NK-92 treated with Interleukin-12 subunit alpha and Interleukin-12 subunit beta, amount 100 ng/mL, for 24 hours (cell line): ENCODE data around the gene GH2.

Experiments
- DNase-seq: peaks from one replicate; lab custom pipeline; 2025; lab: John Stamatoyannopoulos, UW

Gene GH2

GRCh38 chr17:63840591-63841349 is 41.0 kb downstream of the GH2 start:
- DNase-seq, result no peak

DNA sequence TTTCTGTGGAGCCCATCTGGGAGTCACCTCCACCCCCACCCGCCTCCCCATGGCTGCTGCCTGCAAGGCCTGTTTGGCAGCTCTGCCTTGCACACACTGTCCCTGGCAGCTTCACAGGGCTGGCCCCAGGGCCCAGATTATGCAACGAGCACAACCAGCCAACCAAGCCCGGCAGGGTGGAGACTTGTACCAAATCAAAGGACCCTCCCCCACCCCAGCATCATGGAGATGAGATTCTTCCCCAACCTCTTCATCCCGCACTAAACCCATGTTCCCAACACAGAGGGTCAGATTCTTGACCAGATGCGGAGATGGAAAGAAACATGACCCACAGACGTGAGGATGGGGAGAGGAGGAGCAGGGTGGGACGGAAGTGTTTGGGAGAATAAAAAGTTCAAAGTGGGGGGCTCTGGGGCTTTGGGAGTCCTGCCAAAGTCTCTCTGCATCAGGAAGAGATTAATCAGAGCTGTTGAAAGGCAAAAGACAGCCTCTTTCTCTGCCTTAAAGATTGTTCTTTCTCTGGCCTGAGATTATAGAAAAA is 43.0 kb downstream of the GH2 start:
- no peak for DNase-seq

- no peak for DNase-seq
These were observed 43.7 kb downstream of the GH2 start for GRCh38 chr17:63837962-63838600.

GRCh38 chr17:63837480-63837879 is 44.3 kb downstream of the GH2 start:
- no peak for DNase-seq

DNA sequence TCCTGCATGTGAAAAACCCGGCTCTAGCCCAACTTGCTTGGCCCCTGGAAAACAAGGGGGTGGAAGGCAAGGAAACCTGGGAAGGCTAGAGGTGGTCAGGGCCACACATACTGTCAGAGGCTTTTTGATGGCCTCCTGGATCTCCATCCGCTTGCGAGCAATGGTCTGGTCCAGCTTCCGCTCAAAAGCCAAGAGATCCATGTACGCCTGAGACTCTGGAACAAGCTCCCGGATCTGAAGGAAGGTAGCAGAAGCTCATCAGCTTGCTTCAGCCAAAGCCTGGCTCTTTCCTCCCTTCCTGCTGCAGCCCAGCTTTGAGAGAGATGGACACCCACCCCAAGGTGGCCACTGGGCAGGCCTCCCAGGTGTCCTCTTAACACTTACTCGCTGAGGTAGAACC is 44.9 kb downstream of the GH2 start:
- no peak for DNase-seq

DNA sequence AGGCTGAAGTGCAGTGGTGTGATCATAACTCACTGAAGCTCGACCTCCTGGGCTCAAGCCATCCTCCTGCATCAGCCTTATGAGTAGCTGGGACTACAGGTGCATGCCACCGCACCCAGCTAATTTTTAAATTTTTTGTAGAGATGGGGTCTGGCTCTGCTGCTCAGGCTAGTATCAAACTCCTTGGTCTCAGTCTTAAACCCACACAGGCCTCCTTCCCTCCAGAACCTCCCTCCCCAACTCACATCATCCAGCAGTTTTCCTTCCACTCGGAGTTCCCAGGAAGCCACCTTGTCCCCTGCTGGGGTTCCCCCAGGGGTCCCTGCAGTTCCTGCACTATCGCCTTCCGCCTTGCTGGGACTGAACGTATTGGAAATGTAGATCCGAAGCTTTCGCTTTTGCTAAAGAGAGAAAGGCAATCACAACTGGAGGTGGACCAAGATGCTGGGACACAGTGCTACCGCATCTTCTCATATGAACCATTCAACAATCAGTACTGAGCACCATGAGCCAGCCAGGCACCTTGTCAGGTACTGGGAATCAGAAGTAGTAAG is 46.5 kb downstream of the GH2 start:
- no peak for DNase-seq

DNA sequence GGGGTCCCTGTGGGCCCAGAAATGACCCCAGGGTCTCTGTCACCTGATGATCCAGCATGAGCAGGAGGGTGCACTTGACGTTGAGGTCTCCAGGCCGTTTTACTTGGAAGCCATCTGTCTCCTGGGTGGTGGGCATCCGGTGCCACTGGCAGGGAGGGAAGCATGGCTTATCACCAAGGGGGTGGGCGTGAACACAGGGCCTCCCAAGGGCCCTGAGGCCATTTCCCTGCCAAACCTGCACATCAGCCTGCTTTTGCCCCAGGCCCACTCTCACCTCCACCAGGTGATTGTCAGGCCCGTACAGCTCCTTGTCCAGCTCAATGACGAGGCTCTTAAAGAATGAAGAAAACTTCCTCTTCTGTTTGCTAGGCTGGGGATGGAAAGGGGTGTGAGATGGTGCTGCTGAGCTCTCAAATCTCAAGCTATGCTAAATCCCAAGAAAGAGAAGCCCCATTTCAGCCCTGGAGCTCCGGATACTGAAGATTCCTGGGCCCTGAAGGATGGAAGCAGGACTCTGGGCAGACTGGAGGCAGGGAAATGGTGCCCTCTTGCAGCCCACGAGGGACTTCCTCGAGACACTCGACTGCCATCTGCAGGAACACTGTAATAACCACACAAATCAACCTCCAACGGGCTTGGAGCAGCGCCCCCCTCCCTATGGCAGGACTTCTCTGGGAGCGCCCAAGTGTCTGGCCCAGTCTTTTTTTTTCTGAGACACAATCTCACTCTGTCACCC is 47.1 kb downstream of the GH2 start:
- no peak for DNase-seq

- DNase-seq, result no peak
These were observed 47.9 kb downstream of the GH2 start for GRCh38 chr17:63833741-63834373.

- no peak for DNase-seq
These were observed 48.6 kb downstream of the GH2 start for GRCh38 chr17:63833026-63833740.

DNA sequence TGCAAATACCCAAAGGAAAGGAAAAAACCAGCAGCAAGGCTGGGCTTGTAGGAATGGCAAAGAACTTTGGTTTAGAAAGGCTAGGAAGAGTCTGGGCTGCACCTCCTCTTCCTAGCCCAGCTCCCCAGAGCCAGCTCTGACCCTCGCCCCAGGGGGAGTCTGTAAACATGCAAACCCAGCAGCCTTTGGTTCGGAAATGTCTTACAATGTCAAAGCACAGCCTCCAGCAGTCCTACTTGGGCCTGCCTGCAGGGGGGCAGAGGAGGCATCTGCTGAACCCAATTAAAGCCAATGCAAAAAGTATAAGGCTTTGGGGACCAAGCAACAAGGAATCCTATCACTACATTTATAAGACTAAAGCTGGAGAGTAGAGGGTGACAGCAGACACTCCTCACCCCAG is 49.3 kb downstream of the GH2 start:
- no peak for DNase-seq

GRCh38 chr17:63832014-63832413 is 49.7 kb downstream of the GH2 start:
- DNase-seq, result no peak

DNA sequence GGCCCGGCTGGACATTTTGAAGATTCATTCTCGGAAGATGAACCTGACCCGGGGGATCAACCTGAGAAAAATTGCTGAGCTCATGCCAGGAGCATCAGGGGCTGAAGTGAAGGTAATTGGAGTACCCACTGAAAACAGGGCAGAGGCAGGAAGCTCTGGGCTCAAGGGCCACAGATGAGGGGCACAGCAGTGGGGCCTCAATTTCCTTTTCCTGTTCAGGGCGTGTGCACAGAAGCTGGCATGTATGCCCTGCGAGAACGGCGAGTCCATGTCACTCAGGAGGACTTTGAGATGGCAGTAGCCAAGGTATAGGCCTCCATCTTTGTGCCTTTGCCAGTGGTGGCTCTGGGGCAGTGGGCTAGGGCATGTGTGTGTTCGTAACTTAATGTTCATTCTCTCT is 50.2 kb downstream of the GH2 start:
- DNase-seq, result no peak

DNA sequence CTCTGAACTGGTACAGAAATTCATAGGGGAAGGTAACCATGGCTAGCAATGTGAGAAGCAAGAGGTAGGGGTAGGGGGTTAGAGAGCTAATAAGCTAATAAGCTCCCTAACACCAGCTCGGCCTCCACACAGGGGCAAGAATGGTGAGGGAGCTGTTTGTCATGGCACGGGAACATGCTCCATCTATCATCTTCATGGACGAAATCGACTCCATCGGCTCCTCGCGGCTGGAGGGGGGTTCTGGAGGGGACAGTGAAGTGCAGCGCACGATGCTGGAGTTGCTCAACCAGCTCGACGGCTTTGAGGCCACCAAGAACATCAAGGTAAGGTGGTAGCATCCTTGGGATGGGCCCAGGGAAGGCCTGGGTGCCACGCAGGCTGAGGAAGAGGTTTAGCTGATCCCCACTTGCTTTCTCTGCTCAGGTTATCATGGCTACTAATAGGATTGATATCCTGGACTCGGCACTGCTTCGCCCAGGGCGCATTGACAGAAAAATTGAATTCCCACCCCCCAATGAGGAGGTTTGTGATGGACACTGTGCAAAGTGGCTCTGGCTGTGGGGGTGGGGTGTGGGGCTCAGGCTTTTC is 50.7 kb downstream of the GH2 start:
- no peak for DNase-seq

GRCh38 chr17:63830278-63830677 is 51.5 kb downstream of the GH2 start:
- DNase-seq, result no peak
